GM21390 (cell line): Measurements from ENCODE around the gene DOCK2.

ENCODE experiments used
- ATAC-seq: cut with Tn5 transposase; IDR thresholded peaks from one replicate; pipeline ENCODE4 v1.9.1; 2021; ENCODE audit not compliant: unreplicated experiment

The DOCK2 gene

GRCh38 chr5:170109059-170110031 is 472.3 kb downstream of the DOCK2 start:
- no peak for ATAC-seq

- no peak for ATAC-seq
Measured at GRCh38 chr5:170110403-170111087, 473.5 kb downstream of the DOCK2 start.

GRCh38 chr5:170111088-170111785 is 474.2 kb downstream of the DOCK2 start:
- ATAC-seq: no peak

- ATAC-seq: no peak
Measured at GRCh38 chr5:170112876-170113521, 475.9 kb downstream of the DOCK2 start.

- ATAC-seq: no peak
Measured at GRCh38 chr5:170113522-170113900, 476.4 kb downstream of the DOCK2 start.

DNA sequence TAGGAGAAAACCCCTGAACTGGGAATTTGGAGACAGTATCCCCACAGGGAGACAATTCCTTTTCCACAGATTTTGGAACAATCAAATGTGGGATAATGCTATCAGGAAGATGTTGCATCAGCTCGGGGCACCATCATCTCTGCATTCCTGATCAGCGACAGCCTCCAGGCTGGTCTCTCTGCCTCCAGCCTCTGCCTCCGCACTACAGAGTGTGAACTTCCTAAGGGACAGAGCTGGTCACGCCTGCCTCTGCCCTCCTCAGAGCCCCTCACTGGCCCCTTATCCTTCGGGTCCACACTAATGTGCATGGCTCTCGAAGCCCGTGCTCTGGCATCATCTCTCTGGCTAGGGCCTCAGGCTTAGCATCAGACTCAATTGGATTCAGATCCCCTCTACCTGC is 477.2 kb downstream of the DOCK2 start:
- ATAC-seq: no peak

DNA sequence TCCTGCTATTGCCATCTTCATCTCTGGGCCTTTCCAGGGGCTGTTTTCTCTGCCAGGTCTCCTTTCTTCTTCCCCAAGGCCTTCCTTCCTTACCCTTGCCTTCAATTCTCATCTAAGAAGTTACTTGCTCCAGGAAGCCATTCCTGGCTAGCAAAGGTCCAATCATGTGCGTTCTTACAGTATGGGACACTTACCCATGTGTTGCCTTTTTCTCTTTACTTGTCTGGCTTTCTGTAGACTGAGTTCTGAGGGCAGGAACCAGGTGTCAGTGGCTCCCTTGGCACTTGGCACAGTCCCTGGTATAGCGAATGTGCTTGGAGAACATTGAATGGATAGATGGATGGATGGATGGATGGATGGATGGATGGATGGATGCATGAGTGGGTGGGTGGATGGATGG is 478.9 kb downstream of the DOCK2 start:
- no peak for ATAC-seq

DNA sequence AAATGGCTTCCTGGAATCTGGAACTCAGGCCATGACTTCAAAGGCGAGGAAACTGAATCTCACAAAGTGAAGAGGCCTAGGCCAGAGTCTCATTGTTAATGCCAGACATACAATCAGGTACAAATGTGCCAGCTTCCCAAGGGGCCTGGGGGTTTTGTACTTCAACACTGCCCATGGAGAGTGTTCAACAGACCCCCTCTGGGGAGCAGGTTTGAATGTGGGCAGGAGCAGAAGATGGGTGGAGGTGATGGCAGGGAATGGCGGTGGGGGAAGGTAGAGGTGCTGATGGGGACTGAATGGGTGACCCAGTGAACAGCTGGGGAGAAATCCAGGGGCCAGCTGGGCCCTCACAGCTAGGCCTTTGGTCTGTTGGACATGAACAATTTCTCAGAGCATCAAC is 480.7 kb downstream of the DOCK2 start:
- ATAC-seq: no peak

DNA sequence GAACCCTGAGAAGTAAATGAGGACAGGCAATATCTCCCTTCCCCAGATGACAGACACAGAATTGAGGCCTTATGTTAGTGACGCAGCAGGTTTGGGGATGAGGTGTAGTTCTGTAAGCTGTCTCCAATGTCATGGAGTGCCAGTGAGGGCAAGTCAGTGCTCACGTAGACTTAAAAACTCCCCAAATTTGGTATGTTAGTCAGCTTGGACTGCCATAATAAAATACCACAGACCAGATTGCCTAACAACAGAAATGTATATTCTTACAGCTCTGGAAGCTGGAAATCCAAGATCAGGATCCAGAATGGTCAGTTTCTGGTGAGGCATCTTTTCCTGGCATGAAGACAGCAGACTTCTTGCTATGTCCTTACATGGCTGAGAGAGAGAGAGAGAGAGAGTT is 483.5 kb downstream of the DOCK2 start:
- ATAC-seq: no peak

DNA sequence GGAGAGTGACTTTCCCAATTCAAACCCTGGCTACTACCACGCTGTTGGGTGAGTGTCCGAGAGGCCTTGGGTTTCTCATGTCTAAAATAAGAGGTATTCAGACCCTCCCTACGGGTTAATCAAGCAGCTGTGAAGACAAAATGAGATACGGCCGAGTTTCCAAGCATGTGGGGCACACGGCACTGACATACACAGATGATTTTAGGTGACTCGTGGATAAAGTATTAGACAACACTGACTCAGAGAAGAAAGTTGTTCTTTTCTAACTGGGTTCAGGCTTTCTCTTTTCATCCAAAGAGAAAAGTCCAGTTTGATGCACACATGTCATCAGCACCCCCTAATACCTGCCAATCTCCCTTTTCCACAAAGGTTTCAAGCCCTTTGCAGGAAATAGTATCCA is 484.2 kb downstream of the DOCK2 start:
- ATAC-seq: no peak

DNA sequence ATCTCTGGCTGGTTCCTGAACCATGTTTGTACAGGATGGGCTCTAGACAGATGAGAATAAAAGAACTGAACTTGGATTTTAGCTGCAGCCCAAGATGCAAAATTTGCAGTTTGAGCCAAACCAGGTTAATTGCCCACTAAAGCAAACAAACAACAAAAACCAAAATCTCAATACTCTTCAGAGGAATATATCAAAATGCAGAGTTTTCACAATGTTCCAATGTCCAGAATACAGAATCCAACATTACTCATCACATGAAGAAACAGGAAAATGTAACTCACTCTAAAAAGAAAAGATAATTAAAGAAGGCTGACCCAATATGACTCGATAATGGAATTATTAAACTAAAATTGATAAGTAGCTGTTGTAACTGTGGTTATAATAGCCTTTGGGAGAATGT is 489.0 kb downstream of the DOCK2 start:
- no peak for ATAC-seq

DNA sequence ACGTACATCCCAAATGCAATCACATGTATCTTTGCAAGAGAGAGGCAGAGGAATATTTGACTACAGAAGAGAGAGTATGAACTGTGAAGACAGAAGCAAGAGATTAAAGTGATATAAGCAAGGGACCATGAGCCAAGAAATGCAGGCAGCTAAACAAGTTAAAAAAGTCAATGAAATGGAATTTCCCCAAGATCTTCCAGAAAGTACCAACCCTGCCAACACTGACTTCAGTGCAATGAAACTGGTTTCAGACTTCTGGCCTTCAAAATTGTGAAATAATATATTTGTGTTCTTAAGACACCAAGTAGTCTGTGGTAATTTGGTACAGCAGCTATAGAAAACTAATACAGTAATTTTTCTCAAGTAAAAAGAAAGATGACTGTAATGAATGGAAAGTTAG is 489.6 kb downstream of the DOCK2 start:
- ATAC-seq: no peak

GRCh38 chr5:170131235-170131634 is 494.2 kb downstream of the DOCK2 start:
- ATAC-seq: no peak

- no peak for ATAC-seq
Measured at GRCh38 chr5:170132269-170132975, 495.3 kb downstream of the DOCK2 start.
